GM21576 (cell line): ENCODE measurements around the gene PRC1.
"Not testable (repeated sequence)": the region's sequence is repeated elsewhere in the genome, so short reads cannot be mapped to it uniquely, and the experiment has no call there.

ENCODE experiments used
- ATAC-seq: cut with Tn5 transposase; IDR thresholded peaks from one replicate; pipeline ENCODE4 v1.9.1; 2021; ENCODE audit warnings: mild to moderate bottlenecking, moderate library complexity; ENCODE audit not compliant: unreplicated experiment

The PRC1 gene

GRCh38 chr15:90934949-90935751 is 59.2 kb downstream of the PRC1 start, which contains the start of gene UNC45A:
Gene UNC45A, plus strand, starts transcription at chr15:90935285. Its CDS starts 40 bp downstream, at chr15:90935325.
- peak; percentile 62 for ATAC-seq

DNA sequence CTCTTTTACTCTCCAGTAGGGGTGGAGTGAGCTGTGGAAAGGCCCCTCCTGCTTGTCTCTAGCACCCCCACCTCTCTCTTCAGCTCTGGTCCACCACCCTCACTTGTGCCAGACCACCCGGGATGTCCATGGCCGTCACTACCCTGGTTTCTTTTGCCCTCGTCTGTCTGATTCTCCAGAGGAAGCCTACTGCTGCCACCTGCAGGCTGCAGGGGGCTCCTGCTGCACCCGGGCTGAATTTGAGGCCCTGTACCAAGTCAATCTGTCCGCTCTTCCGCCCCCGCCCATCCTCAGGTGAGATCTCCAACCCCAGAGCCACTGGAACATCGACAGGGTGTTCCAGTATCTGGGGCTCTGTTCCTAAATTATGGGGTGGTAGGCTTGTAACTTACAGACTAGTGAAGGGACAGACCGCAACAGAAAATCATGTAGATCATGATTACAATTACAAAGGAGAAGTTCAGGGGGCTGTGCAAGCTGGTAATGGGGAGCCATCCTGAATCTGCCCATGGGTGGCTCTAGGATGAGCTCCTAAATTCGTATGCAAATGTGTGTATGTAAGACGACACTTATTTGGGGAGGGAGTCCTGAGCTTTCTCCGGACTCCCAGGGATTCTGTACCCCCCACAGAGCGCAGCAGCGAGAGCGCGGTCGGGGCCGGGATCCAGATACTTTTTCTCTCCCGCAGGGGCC is 59.9 kb downstream of the PRC1 start:
- peak; percentile 29 for ATAC-seq

- ATAC-seq, result no peak
Measured at GRCh38 chr15:90933301-90933700, 61.0 kb downstream of the PRC1 start.

DNA sequence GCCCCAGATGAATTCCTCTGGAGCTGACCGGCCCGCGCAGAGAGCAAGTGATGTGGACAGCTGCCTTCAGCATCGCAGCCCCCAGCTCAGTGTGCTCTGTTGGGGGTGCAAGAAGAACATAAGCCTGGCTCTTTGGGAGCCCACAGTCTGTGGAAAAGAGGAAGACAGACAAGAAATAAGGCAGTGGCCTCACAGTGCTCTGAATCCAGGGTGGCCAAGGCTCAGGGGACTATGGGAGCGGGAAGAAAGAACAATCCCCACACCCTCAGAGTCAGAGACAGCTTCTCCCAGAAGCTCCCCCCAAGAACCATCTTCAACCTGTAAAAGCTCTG is 61.7 kb downstream of the PRC1 start:
- ATAC-seq, result no peak

DNA sequence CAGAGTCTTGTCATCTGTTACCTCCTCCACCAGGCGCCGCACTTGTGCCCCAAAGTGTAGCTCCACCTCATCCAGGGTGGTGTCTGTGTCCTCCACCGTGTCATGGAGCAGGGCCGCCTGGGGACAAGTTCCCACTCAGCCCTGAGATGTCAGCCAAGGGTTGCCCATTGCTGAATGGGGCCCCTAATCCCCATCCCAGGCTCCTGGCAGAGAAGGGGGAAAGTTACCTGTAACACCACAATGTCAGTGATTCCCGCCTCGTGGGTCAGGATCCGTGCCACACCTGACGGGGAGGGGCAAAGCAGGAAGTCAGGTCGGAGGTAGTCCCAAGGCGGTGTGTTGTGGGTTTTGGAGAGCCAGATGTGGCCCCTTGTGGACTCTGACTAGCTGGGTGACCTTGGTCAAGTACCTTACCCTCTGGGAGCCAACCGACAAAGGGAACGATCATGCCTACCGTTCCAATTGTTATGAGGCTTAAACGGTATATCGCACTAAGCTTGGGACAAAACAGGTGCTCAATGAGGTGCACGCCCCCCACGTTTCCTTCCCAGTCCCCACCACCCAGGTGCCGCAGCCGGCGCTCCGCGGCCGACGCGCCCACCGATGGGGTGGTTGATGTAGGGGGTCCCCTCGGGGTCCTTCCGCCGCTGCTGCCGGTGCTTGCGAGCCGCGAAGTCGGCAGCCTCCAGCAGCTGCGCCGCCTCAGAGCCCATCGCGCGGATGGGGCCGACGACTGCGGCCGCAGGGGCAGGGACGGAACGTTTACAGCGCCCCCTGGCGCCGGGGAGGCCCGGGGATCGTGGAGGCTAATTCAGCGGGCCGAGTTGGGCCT is 62.3 kb downstream of the PRC1 start, which contains the start of gene HDDC3:
TSS of gene HDDC3 (minus strand) at position 722 of the 832 bp plus-strand sequence. CDS start at position 713, 9 bp downstream.
- peak; percentile 47 for ATAC-seq

DNA sequence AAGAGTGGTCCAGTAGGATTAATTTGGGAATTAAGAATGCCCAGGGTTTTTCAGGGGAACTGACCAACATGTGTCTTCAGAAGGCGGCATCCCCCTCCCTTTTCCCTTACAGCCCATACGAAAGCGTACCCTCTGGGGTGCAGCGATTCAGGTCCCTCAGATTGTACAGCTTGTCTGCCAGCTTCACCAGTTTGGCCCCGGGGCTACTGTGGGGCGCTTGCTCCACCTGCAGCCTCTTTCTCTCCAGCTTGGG is 62.8 kb downstream of the PRC1 start:
- no peak for ATAC-seq

GRCh38 chr15:90930861-90931574 is 63.3 kb downstream of the PRC1 start:
- no peak for ATAC-seq

- ATAC-seq, result no peak
Measured at GRCh38 chr15:90929246-90930019, 64.9 kb downstream of the PRC1 start.

GRCh38 chr15:90928106-90928505 is 66.2 kb downstream of the PRC1 start:
- not testable (repeated sequence) for ATAC-seq

DNA sequence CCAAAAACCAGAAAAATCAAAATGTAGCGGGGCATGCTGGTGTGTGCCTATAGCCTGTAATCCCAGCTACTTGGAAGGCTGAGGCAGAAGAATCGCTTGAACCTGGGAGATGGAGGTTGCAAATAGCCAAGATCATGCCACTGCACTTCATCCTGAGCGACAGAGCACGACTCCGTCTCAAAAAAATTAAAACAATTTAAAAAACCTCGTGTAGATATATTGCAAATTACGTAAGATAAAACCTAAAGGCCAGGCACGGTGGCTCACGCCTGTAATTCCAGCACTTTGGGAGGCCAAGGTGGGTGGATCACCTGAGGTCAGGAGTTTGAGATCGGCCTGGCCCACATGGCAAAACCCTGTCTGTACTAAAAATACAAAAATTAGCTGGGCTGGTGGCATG is 67.6 kb downstream of the PRC1 start:
- not testable (repeated sequence) for ATAC-seq

GRCh38 chr15:90924375-90924774 is 70.0 kb downstream of the PRC1 start:
- peak; percentile 76 for ATAC-seq

DNA sequence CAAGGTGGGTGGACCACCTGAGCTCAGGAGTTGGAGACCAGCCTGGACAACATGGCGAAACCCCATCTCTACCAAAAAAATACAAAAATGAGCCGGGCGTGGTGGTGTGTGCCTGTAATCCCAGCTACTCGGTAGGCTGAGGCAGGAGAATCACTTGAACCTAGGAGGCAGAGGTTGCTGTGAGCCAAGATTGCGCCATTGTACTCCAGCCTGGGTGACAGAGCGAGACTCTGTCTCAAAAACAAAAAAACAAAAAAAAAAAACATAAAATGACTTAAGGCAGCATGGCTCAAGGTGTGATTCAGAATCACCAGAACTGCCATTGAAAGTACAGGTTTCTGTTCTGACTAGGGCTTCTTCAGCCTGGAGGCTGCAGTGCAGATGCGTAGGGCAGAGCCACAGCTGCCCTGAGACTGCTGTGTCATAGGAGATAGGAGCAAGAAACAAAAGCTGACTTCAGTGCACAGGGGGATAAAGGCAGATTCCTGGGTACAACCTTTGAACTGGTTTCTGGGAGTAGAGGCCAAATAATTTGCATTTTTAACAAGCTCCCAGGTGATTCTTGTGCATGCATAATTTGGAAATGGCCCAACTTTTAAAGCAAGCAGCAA is 71.5 kb downstream of the PRC1 start:
- ATAC-seq, result peak; percentile 76

DNA sequence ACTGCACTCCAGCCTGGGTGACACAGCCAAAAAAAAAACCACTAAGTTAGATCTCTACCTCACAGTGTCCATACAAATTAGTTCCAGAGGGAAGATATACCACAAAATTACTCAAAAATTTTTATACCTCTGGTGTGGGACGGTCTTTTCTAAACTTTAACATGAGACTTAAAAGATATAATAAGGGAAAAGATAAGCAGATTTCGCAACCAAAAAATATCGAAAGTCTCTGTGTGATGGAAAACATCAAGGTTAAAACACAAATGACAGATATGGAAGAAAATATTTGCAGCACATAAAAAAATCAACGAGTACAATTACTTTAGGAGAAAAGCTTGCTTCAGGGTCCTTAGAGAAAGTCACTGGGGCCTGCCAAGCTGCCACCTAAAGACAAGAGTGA is 72.4 kb downstream of the PRC1 start:
- no peak for ATAC-seq

GRCh38 chr15:90918835-90919234 is 75.5 kb downstream of the PRC1 start:
- no peak for ATAC-seq

DNA sequence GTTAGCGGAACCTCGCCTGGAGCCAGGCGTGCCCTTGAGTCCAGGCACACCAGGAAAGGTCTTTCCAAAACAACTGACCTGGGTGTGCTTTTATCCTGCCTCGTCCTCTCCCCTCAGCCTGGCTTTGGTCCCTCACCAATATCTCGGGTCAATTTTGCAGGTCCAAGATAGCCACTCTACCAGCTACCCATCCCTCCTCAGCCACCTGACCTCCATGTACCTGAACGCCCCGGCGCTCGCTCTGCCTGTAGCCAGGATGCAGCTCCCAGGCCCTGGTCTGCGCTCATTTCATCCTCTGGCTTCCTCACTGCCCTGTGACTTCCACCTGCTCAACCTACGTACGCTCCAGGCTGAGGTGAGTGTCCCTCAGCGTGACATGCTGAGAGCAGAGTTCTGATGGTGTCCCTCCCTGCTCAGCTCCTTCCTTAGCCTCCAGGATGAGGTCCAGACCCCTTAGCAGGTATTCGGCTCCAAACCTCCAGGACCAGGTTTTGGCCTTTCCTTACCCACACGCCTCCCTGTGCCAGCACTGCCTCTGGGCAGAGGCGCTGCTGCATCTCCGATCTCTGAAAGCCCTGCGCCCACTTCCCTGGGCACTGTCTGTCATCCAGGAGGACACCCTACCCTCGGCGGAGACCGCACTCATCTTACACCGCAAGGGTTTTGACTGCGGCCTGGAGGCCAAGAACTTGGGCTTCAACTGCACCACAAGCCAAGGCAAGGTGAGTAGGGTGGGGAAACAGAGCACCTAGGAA is 76.1 kb downstream of the PRC1 start:
- no peak for ATAC-seq

GRCh38 chr15:90917569-90917968 is 76.8 kb downstream of the PRC1 start:
- no peak for ATAC-seq

DNA sequence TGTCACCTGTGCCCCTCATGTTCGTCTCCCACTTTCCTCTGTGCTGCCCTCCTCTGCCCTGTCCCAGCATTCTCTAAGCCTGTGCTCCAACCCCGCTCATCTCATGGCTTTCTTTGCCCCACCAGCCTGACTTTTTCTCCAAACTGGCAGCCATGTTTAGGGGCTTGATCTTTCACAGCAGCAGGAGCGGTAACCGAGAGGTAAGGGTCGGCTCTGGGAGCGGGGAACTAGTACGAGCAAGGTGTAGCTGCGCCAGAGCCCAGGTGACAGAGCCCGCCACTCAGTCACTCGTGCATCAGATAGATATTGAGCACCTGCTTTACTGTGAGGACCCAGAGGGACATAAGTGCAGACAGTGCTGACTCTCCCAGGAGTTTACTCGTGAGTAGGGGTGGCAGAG is 77.9 kb downstream of the PRC1 start:
- ATAC-seq, result no peak
